Gastroesophageal sphincter (tissue), 4 donors: ENCODE measurements around the gene RPA1. TPM values are rescaled to one million over a fixed set of nuclear protein-coding genes. Genes with fewer than 3 reads are reported as not detected.

Experiments
- ATAC-seq: fragments of 150-250 bp; one replicate; pipeline ENCODE4 v1.9.1; 2016; ENCODE audit warnings: mild to moderate bottlenecking, moderate library complexity
- H3K27ac ChIP-seq, 4 donors: fragments of 200-600 bp; sonication (generic) in 3 of 4; 1 replicate in 3 of 4; 2 replicates in 1 of 4; pipeline ENCODE4 v1.5.1; 2016 to 2019
- H3K27me3 ChIP-seq: fragments of 200-600 bp; sonication (generic); one replicate; pipeline ENCODE4 v1.5.1; 2019
- H3K36me3 ChIP-seq, 2 donors: fragments of 200-600 bp; sonication (generic); one replicate each; pipeline ENCODE4 v1.5.1; 2019; ENCODE audit warnings: control low read depth in 1 of 2
- H3K4me1 ChIP-seq, 3 donors: fragments of 200-600 bp; sonication (generic); 1 replicate in 2 of 3; 2 replicates in 1 of 3; pipeline ENCODE4 v1.5.1; 2016 to 2019; ENCODE audit warnings: control low read depth in 2 of 3
- H3K4me3 ChIP-seq, 2 donors: fragments of 200-600 bp; sonication (generic); one replicate each; pipeline ENCODE4 v1.5.1; 2019; ENCODE audit warnings: mild to moderate bottlenecking in 1 of 2, moderate library complexity in 1 of 2
- H3K9me3 ChIP-seq, 3 donors: fragments of 200-600 bp; sonication (generic); one replicate each; pipeline ENCODE4 v1.5.1; 2017 to 2019; ENCODE audit warnings: control low read depth in 2 of 3
- CTCF ChIP-seq, 4 experiments: fragments of 200-600 bp in 2 of 4; fragments of 450-650 bp in 2 of 4; sonication (generic) in 1 of 4; IDR thresholded peaks; one replicate each; pipeline ENCODE4 v1.5.1; 2017 to 2019; ENCODE audit warnings: antibody characterized with exemption in 4 of 4, mild to moderate bottlenecking in 2 of 4, moderate library complexity in 2 of 4
- EP300 ChIP-seq: sonication (generic); formaldehyde crosslinking; IDR thresholded peaks from one replicate; pipeline ENCODE4 v1.6.1; 2017; ENCODE audit warnings: antibody characterized with exemption, mild to moderate bottlenecking
- POLR2A ChIP-seq, 2 donors: fragments of 450-650 bp; IDR thresholded peaks; one replicate each; pipeline ENCODE4 v1.6.1; 2017; ENCODE audit warnings: antibody characterized with exemption in 2 of 2, mild to moderate bottlenecking in 2 of 2, moderate library complexity in 1 of 2
- POLR2AphosphoS5 ChIP-seq: sonication (generic); formaldehyde crosslinking; IDR thresholded peaks from one replicate; pipeline ENCODE4 v1.6.1; 2017; ENCODE audit warnings: antibody characterized with exemption
- WGBS, 2 donors: methylation state at CpG; one replicate each; pipeline ENCODE4 v1.1.5; 2018; ENCODE audit warnings: low coverage in 1 of 2; 5-methylcytosine and 5-hydroxymethylcytosine counted together
- total RNA-seq, 4 donors: library from RNA; depleted of rRNA; stranded (reverse); fragments of >200 nt; gene quantifications; one replicate each; pipeline ENCODE4 v1.1.0, GENCODE V29; 2016

Gene RPA1
- total RNA-seq, 4 donors from 2014 or later, result 22.0 to 33.0 (median 25.2) TPM

DNA sequence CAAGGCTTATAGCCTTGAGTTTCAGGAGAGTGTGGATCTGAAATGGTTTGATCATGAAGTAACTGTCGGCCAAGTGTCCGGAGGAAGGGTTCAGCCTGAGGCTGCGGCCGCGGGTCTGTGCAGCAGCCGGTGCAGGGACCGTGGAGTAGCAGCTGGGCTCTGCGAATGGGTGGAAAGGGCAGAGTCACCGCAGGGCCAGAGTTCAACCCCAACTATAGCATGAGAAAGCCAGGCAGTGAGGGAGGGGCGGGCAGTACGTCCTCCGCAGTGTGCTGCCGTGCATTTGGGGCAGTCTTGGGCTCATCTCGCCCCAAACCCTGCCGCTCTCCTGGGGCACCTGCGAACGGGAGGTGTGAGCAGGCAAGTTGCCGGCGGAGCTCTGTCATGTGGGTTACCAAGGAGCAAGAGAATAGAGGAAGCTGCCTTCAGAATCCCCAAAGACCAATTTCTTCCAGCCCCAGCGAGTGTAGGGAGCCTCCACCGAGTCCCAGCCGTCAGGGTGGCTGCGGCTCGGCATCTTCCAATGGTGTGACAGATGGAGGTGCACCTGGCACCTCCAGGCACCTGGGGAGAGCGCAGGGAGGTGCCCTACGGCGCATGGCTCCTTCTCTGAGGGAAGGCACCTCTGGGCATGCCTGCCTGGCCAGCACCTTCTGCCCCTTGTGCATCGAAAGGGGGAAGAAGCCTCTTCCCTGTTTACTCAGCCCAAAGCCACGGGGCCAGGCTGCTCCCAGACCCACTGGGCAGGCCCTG, 87.3 kb downstream of the RPA1 start:
- H3K27me3 ChIP-seq, result peaks cover 49% of the 10 kb centered on the region
- ATAC-seq, result no peak
- no peak overlapping the region for H3K27ac ChIP-seq
- no peak overlapping the region for H3K4me3 ChIP-seq
- WGBS, 2 donors, result 33 to 49% methylated on average over 3 to 11 of the region's 29 CpGs
- H3K36me3 ChIP-seq, result no peaks in the 10 kb centered on the region
- H3K4me1 ChIP-seq, result no peaks in the 10 kb centered on the region
- TF ChIP-seq POLR2A (IDR thresholded peaks at IDR 0.05), result no peak
- TF ChIP-seq POLR2AphosphoS5, result no peak
- H3K9me3 ChIP-seq, result no peaks in the 10 kb centered on the region

DNA sequence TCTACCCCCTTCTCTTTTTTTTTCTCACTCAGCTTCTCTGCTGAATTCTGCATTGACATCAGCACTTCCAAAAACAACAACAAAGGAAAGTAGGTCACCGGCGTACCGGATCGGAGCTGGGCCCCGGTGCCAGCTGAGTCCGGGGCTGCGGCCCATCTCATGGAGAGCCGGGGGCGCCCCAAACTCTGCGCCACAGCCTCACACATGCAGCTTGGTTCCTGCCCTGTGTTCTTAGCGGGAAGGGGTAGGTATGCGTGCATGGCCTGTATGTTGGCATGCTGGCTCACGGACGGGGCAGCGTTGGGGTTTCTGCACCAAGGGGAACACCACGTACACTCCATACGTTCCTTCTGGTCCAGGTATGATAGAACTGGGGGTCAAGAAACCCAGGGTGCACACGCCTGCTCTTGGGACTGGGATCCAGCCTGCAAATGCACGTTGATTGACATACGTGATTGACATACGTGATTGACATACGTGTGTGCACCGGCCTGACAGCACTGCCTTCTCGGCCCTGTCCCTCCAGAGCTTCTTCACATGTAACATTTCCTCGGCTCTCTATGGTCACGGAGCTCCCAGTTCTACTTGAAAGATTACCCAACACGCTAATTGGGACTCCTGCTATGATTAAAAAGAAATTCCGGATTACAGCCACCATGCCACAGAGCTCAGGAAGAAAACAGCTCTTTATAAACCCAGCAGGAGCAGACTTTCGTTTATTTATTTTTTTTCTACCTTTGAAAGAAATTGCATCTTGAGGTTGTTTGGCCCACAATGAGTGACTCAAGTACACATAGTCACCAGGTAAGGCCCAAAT, 88.7 kb downstream of the RPA1 start:
- 81% methylated on average over 5 to 18 of the region's 29 CpGs for WGBS, 2 donors

GRCh38 chr17:1919201-1919600, 89.4 kb downstream of the RPA1 start:
- WGBS, 2 donors, result 40 to 69% methylated on average over 2 to 9 of the region's 13 CpGs
- Histone ChIP-seq H3K9me3 (no peaks in the 10 kb centered on the region), H3K4me3 (no peak overlapping the region)

More for the DNA sequence above, 88.7 kb downstream of the RPA1 start:
- TF ChIP-seq POLR2AphosphoS5 (no peak), CTCF (IDR thresholded peaks at IDR 0.05) (no peak), EP300 (no peak), POLR2A (IDR thresholded peaks at IDR 0.05) (no peak)
- H3K27ac ChIP-seq, result no peak overlapping the region
- H3K9me3 ChIP-seq, result no peaks in the 10 kb centered on the region
- no peak for ATAC-seq
- peaks cover 34% of the 10 kb centered on the region for H3K27me3 ChIP-seq
- H3K4me1 ChIP-seq, result no peaks in the 10 kb centered on the region
- H3K4me3 ChIP-seq, result no peak overlapping the region
- no peaks in the 10 kb centered on the region for H3K36me3 ChIP-seq

GRCh38 chr17:1920948-1921351, 91.1 kb downstream of the RPA1 start:
- Histone ChIP-seq H3K27me3 (peaks cover 12% of the 10 kb centered on the region), H3K4me1 (no peaks in the 10 kb centered on the region), H3K27ac (no peak overlapping the region), H3K9me3 (no peaks in the 10 kb centered on the region), H3K4me3 (no peak overlapping the region), H3K36me3 (no peaks in the 10 kb centered on the region)
- ATAC-seq, result no peak
- TF ChIP-seq CTCF (IDR thresholded peaks at IDR 0.05), result no peak
- no peak for TF ChIP-seq EP300
- TF ChIP-seq POLR2AphosphoS5, result no peak
- no peak for TF ChIP-seq POLR2A (IDR thresholded peaks at IDR 0.05)
- 46 to 90% methylated on average over 2 to 3 of the region's 19 CpGs for WGBS, 2 donors

More at GRCh38 chr17:1919201-1919600, 89.4 kb downstream of the RPA1 start:
- Histone ChIP-seq H3K27ac (no peak overlapping the region), H3K4me1 (no peaks in the 10 kb centered on the region), H3K36me3 (no peaks in the 10 kb centered on the region), H3K27me3 (peaks cover 28% of the 10 kb centered on the region)
- TF ChIP-seq CTCF (IDR thresholded peaks at IDR 0.05), result no peak
- no peak for TF ChIP-seq POLR2A (IDR thresholded peaks at IDR 0.05)
- no peak for TF ChIP-seq POLR2AphosphoS5
- no peak for TF ChIP-seq EP300
- ATAC-seq, result no peak

DNA sequence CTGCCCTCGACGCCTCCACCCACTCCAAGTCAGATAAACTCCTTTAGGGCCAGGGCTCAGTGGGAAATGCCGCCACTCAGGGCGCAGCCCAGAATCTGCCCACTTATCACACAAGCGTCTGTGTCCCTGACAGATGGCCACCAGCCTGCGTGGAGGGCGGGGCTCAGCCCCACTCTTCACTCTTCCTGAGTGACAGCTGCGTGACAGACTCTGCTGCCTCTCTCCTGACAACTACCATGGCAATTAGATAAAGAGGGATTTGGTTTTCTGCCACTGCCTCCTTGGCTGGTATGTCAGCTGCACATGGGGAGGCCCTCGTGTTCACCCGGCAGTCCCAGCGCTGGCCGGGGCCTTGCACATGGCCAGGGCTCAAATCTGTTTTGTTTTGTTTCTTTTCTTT, 99.2 kb downstream of the RPA1 start:
- ATAC-seq, result no peak
- H3K27me3 ChIP-seq, result no peaks in the 10 kb centered on the region
- H3K4me1 ChIP-seq, result peaks cover 0 to 13% (median 8%) of the 10 kb centered on the region in 3 donors

More for the DNA sequence above, 99.2 kb downstream of the RPA1 start:
- TF ChIP-seq EP300 (no peak), CTCF (IDR thresholded peaks at IDR 0.05) (no peak), POLR2AphosphoS5 (no peak), POLR2A (IDR thresholded peaks at IDR 0.05) (no peak)
- no peaks in the 10 kb centered on the region for H3K9me3 ChIP-seq
- WGBS, 2 donors, result 70 to 72% methylated on average over 2 to 11 of the region's 12 CpGs
- H3K36me3 ChIP-seq, result no peaks in the 10 kb centered on the region
- H3K27ac ChIP-seq, result no peak overlapping the region
- H3K4me3 ChIP-seq, result no peak overlapping the region
